Panc1 (cell line): Measurements from ENCODE around the gene PDPN. TPM values are rescaled to one million over a fixed set of nuclear protein-coding genes. Genes with fewer than 3 reads are reported as not detected.

Source experiments
- ATAC-seq: fragments of 200-7000 bp; cut with Tn5 transposase; 2 replicates; pipeline ENCODE4 v1.9.1; 2020; ENCODE audit warnings: mild to moderate bottlenecking, moderate library complexity
- BruUV-seq: library from RNA; stranded (reverse); fragments of 400-500 nt; replicated peaks from 2 replicates; lab custom pipeline; 2021; lab: Mats Ljungman, UMichigan
- CTCF ChIA-PET: fragments of 300-600 bp; sonication (Branson Sonifier 250); formaldehyde crosslinking; loops from one replicate; lab custom pipeline; 2022; ENCODE audit warnings: antibody characterized with exemption; lab: Charles Lee
- POLR2A ChIA-PET: fragments of 300-600 bp; sonication (Branson Sonifier 250); formaldehyde crosslinking; loops from one replicate; lab custom pipeline; 2022; ENCODE audit warnings: antibody characterized with exemption; lab: Charles Lee
- DNase-seq: peaks from one replicate; pipeline ENCODE4 v3.0.0-alpha.2; 2010; ENCODE audit warnings: low read depth, low spot score
- H3K27ac ChIP-seq: 2 replicates; pipeline ENCODE4 v1.5.1; 2011; ENCODE audit warnings: mild to moderate bottlenecking, low read length, inconsistent platforms
- H3K27me3 ChIP-seq: fragments of 200-500 bp; sonication (Bioruptor generic); 2 replicates; pipeline ENCODE4 v1.6.0; 2014; ENCODE audit warnings: low read length, inconsistent platforms; ENCODE audit not compliant: control insufficient read depth, insufficient read depth
- H3K36me3 ChIP-seq: fragments of 200-500 bp; sonication (Bioruptor generic); 2 replicates; pipeline ENCODE4 v1.5.1; 2014; ENCODE audit warnings: inconsistent platforms, mild to moderate bottlenecking, low read length, moderate library complexity; ENCODE audit not compliant: control insufficient read depth, insufficient read depth
- H3K4me1 ChIP-seq: 2 replicates; pipeline ENCODE4 v1.5.1; 2011; ENCODE audit warnings: inconsistent platforms, mild to moderate bottlenecking, low read length, moderate library complexity; ENCODE audit not compliant: control insufficient read depth, insufficient read depth
- H3K4me3 ChIP-seq, 2 experiments: 2 replicates each; pipeline ENCODE4 v1.5.1; 2011 to 2012; ENCODE audit warnings: low read depth in 2 of 2, low read length in 2 of 2, mild to moderate bottlenecking in 2 of 2, inconsistent platforms in 1 of 2, moderate library complexity in 1 of 2
- H3K9me3 ChIP-seq: fragments of 200-500 bp; sonication (Bioruptor generic); 2 replicates; pipeline ENCODE4 v1.5.1; 2014; ENCODE audit warnings: low read depth, mild to moderate bottlenecking, inconsistent platforms, low read length, moderate library complexity; ENCODE audit not compliant: control insufficient read depth, insufficient read depth
- POLR2AphosphoS5 ChIP-seq: IDR thresholded peaks from 2 replicates; pipeline ENCODE4 v1.6.1; 2012; ENCODE audit warnings: mild to moderate bottlenecking, low read depth, low read length, moderate library complexity
- SIN3A ChIP-seq: IDR thresholded peaks from 2 replicates; pipeline ENCODE4 v1.6.1; 2012; ENCODE audit warnings: low read depth, mild to moderate bottlenecking, low read length, moderate library complexity, borderline replicate concordance; ENCODE audit not compliant: insufficient read depth
- TCF7L2 ChIP-seq: IDR thresholded peaks from 2 replicates; pipeline ENCODE4 v1.6.1; 2011; ENCODE audit warnings: mild to moderate bottlenecking, low read depth, low read length, inconsistent platforms
- in situ Hi-C: cut with HindIII; loops from 2 replicates; pipeline ENCODE4 v1.10.0; 2016; ENCODE audit warnings: low sequenced_read_pairs, low pct_unique_long_range_greater_than_20kb
- intact Hi-C: fragments of 100-400 bp; cut with micrococcal nuclease; formaldehyde crosslinking; loops from one replicate; pipeline ENCODE4 v1.10.0; 2022; ENCODE audit not compliant: unreplicated experiment
- total RNA-seq: library from RNA; stranded (reverse); gene quantifications from one replicate; pipeline ENCODE4 v1.2.1, GENCODE V29; 2021; ENCODE audit not compliant: unreplicated experiment
- TF ChIP-seq, protein P1 (sequence below): fragments of 450-650 bp; IDR thresholded peaks from 2 replicates; pipeline ENCODE4 v1.5.1; 2017; ENCODE audit warnings: mild to moderate bottlenecking
- TF ChIP-seq, protein P2 (sequence below), 2 experiments: IDR thresholded peaks; 2 replicates each; pipeline ENCODE4 v1.6.1; 2011 to 2012; ENCODE audit warnings: low read depth in 2 of 2, control low read depth in 1 of 2, low read length in 1 of 2, mild to moderate bottlenecking in 1 of 2, moderate library complexity in 1 of 2; ENCODE audit not compliant: insufficient read depth in 1 of 2

The PDPN gene
- total RNA-seq, 1 experiment from 2014 or later = 0.28 TPM

DNA sequence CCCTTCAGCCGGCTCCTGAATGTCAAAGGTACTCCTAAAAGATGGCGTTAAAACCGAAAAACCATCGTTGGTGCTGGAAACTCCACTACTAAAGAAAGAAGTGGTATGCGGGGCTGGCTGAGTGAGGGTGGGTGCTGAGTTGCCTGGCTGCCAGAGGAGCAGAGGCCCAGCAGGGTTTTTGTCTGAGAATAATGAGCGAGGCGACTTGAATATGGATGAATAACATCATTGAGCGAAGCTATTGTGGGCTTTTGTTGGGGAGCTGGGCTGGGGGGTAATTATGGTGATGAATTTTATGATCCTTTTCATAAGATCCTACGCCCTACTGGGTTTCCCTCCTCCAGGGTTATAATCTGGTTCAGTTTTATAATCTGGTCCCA, 2.0 kb downstream of the PDPN start:
- intact Hi-C loops (no loop called here), in situ Hi-C loops (no loop called here)
- Histone ChIP-seq H3K27ac (no peak overlapping the region), H3K4me1 (no peaks in the 10 kb centered on the region), H3K27me3 (peaks cover 2% of the 10 kb centered on the region), H3K36me3 (no peaks in the 10 kb centered on the region), H3K4me3 (no peak overlapping the region), H3K9me3 (no peaks in the 10 kb centered on the region)
- no peak for TF ChIP-seq SIN3A
- TF ChIP-seq, protein P1, sequence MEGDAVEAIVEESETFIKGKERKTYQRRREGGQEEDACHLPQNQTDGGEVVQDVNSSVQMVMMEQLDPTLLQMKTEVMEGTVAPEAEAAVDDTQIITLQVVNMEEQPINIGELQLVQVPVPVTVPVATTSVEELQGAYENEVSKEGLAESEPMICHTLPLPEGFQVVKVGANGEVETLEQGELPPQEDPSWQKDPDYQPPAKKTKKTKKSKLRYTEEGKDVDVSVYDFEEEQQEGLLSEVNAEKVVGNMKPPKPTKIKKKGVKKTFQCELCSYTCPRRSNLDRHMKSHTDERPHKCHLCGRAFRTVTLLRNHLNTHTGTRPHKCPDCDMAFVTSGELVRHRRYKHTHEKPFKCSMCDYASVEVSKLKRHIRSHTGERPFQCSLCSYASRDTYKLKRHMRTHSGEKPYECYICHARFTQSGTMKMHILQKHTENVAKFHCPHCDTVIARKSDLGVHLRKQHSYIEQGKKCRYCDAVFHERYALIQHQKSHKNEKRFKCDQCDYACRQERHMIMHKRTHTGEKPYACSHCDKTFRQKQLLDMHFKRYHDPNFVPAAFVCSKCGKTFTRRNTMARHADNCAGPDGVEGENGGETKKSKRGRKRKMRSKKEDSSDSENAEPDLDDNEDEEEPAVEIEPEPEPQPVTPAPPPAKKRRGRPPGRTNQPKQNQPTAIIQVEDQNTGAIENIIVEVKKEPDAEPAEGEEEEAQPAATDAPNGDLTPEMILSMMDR = no peak
- DNase-seq (no peak), ATAC-seq (no peak)
- ChIA-PET POLR2A (no interaction called here), CTCF (no interaction called here)
- no TSS peak for BruUV-seq

DNA sequence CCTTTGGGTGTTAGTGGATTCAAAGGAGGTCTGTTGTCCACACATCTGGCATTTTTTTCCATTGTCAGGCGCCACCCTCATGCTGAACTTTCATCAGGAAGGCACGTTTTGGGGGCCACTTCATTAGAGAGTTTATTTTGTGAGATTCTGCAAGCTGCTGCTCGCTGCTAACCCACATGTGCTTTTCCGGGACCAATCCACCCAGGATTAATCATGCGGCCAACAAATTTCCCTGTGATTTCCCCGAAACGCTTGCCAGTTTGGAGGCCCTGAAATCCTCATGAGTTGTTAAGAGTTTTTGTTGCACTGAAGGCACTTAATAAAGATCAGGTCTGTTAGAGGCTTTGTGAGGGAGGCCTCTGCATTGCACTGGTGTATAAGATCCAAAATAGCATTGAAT, 2.4 kb downstream of the PDPN start:
- no peak overlapping the region for H3K27ac ChIP-seq
- ATAC-seq (no peak), DNase-seq (no peak)
- H3K4me1 ChIP-seq = no peaks in the 10 kb centered on the region
- H3K27me3 ChIP-seq = peaks cover 2% of the 10 kb centered on the region
- in situ Hi-C loops (no loop called here), intact Hi-C loops (no loop called here)
- ChIA-PET POLR2A (no interaction called here), CTCF (no interaction called here)
- BruUV-seq = no TSS peak
- no peaks in the 10 kb centered on the region for H3K9me3 ChIP-seq
- H3K36me3 ChIP-seq = no peaks in the 10 kb centered on the region
- H3K4me3 ChIP-seq = no peak overlapping the region
- TF ChIP-seq POLR2AphosphoS5 = no peak
- TF ChIP-seq, protein P2, sequence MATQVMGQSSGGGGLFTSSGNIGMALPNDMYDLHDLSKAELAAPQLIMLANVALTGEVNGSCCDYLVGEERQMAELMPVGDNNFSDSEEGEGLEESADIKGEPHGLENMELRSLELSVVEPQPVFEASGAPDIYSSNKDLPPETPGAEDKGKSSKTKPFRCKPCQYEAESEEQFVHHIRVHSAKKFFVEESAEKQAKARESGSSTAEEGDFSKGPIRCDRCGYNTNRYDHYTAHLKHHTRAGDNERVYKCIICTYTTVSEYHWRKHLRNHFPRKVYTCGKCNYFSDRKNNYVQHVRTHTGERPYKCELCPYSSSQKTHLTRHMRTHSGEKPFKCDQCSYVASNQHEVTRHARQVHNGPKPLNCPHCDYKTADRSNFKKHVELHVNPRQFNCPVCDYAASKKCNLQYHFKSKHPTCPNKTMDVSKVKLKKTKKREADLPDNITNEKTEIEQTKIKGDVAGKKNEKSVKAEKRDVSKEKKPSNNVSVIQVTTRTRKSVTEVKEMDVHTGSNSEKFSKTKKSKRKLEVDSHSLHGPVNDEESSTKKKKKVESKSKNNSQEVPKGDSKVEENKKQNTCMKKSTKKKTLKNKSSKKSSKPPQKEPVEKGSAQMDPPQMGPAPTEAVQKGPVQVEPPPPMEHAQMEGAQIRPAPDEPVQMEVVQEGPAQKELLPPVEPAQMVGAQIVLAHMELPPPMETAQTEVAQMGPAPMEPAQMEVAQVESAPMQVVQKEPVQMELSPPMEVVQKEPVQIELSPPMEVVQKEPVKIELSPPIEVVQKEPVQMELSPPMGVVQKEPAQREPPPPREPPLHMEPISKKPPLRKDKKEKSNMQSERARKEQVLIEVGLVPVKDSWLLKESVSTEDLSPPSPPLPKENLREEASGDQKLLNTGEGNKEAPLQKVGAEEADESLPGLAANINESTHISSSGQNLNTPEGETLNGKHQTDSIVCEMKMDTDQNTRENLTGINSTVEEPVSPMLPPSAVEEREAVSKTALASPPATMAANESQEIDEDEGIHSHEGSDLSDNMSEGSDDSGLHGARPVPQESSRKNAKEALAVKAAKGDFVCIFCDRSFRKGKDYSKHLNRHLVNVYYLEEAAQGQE (IDR thresholded peaks at IDR 0.05; ENCODE audit: insufficient read depth in 1 of 2, low read depth in 2 of 2, low read length in 1 of 2) = no peak
- TF ChIP-seq TCF7L2 = no peak
- no peak for TF ChIP-seq SIN3A
- TF ChIP-seq, protein P1 = no peak
